A549 (cell line): ENCODE measurements around the gene ADAMTSL3. TPM values are rescaled to one million over a fixed set of nuclear protein-coding genes. Genes with fewer than 3 reads are reported as not detected.

Experiments
- ATAC-seq, 2 experiments: fragments of 200-7000 bp in 1 of 2; fragments of >200 bp in 1 of 2; cut with Nextera tagmentation in 1 of 2; cut with Tn5 transposase in 1 of 2; 3 replicates each; pipeline versions ENCODE4 v1.8.0 to v1.9.1; 2018 to 2020; ENCODE audit warnings: mild to moderate bottlenecking in 1 of 2, moderate library complexity in 1 of 2
- CTCF ChIA-PET: fragments of 300-600 bp; sonication (Branson Sonifier 250); formaldehyde crosslinking; extraction: SDS; loops from one replicate; lab custom pipeline; 2021; ENCODE audit warnings: antibody characterized with exemption, inconsistent platforms; lab: Yijun Ruan, JAX
- POLR2A ChIA-PET: fragments of 350-600 bp; formaldehyde crosslinking; extraction: SDS; loops from one replicate; lab custom pipeline; 2021; ENCODE audit warnings: antibody characterized with exemption, inconsistent platforms; lab: Yijun Ruan, JAX
- DNase-seq, 2 experiments: peaks; one replicate each; pipeline versions ENCODE4 v3.0.0 to v3.0.0-alpha.2; 2011 to 2016; ENCODE audit warnings: low read depth in 1 of 2, low spot score in 1 of 2
- FAIRE-seq: peaks from 2 replicates; lab custom pipeline; 2011; peaks lifted over from hg19 to GRCh38; lab: Jason Lieb, UNC
- H3K27ac ChIP-seq, 2 experiments: fragments of >200 bp; sonication (Bioruptor Twin); formaldehyde crosslinking; 3 replicates each; pipeline ENCODE4 v1.5.1; 2016 to 2017
- H3K4me1 ChIP-seq: fragments of >200 bp; sonication (Bioruptor Twin); formaldehyde crosslinking; 3 replicates; pipeline ENCODE4 v1.6.1; 2016
- H3K4me2 ChIP-seq: fragments of >200 bp; sonication (Bioruptor Twin); formaldehyde crosslinking; 3 replicates; pipeline ENCODE4 v1.6.1; 2016
- H3K4me3 ChIP-seq: fragments of >200 bp; sonication (Bioruptor Twin); formaldehyde crosslinking; 3 replicates; pipeline ENCODE4 v1.5.1; 2016
- H3K9me3 ChIP-seq: fragments of >200 bp; sonication (Bioruptor Twin); formaldehyde crosslinking; 3 replicates; pipeline ENCODE4 v1.6.1; 2016
- BHLHE40 ChIP-seq: IDR thresholded peaks from 2 replicates; pipeline ENCODE4 v1.6.1; 2012; ENCODE audit warnings: low read depth, low read length, inconsistent platforms
- CBX2 ChIP-seq: fragments of 200-600 bp; sonication (generic); IDR thresholded peaks from 2 replicates; pipeline ENCODE4 v1.6.1; 2016; ENCODE audit warnings: low read depth, mild to moderate bottlenecking, borderline replicate concordance
- CEBPB ChIP-seq, 2 experiments: fragments of >200 bp in 1 of 2; sonication (Bioruptor Twin) in 1 of 2; formaldehyde crosslinking in 1 of 2; IDR thresholded peaks; 2 replicates each; pipeline ENCODE4 v1.6.1; 2012 to 2016
- CHD2 ChIP-seq: fragments of 150-350 bp; IDR thresholded peaks from 2 replicates; pipeline ENCODE4 v1.6.1; 2014; ENCODE audit warnings: low read length; ENCODE audit not compliant: partially characterized antibody
- EHMT2 ChIP-seq: fragments of 200-600 bp; sonication (generic); IDR thresholded peaks from 2 replicates; pipeline ENCODE4 v1.6.1; 2016; ENCODE audit warnings: antibody characterized with exemption, low read depth, mild to moderate bottlenecking, moderate library complexity
- ESRRA ChIP-seq: fragments of 150-350 bp; IDR thresholded peaks from 2 replicates; pipeline ENCODE4 v1.6.1; 2014; ENCODE audit warnings: mild to moderate bottlenecking, low read length, borderline replicate concordance
- GATA3 ChIP-seq: IDR thresholded peaks from 2 replicates; pipeline ENCODE4 v1.6.1; 2012; ENCODE audit warnings: borderline replicate concordance
- HOXA7 ChIP-seq: fragments of 250-450 bp; sonication (Bioruptor Pico); IDR thresholded peaks from 2 replicates; pipeline ENCODE4 v1.5.0; 2020; ENCODE audit warnings: mild to moderate bottlenecking, moderate library complexity
- NPAS2 ChIP-seq: fragments of 250-450 bp; sonication (Bioruptor Pico); IDR thresholded peaks from 2 replicates; pipeline ENCODE4 v1.8.0; 2022; ENCODE audit warnings: mild to moderate bottlenecking, moderate library complexity, borderline replicate concordance
- PHF8 ChIP-seq: fragments of 200-600 bp; sonication (generic); IDR thresholded peaks from 2 replicates; pipeline ENCODE4 v1.6.1; 2016; ENCODE audit warnings: low read depth, mild to moderate bottlenecking, antibody characterized with exemption, moderate library complexity, borderline replicate concordance
- POLR2A ChIP-seq: IDR thresholded peaks from 2 replicates; pipeline ENCODE4 v1.6.1; 2012; ENCODE audit warnings: mild to moderate bottlenecking, low read length
- RNF2 ChIP-seq: fragments of 200-600 bp; sonication (generic); IDR thresholded peaks from 2 replicates; pipeline ENCODE4 v1.6.1; 2016; ENCODE audit warnings: low read depth, mild to moderate bottlenecking, antibody characterized with exemption, moderate library complexity, borderline replicate concordance
- SREBF2 ChIP-seq: fragments of 450-650 bp; IDR thresholded peaks from 2 replicates; pipeline ENCODE4 v1.6.1; 2014; ENCODE audit warnings: mild to moderate bottlenecking, moderate library complexity
- TFCP2L1 ChIP-seq: fragments of 250-450 bp; sonication (Bioruptor Pico); IDR thresholded peaks from 2 replicates; pipeline ENCODE4 v1.5.0; 2021; ENCODE audit warnings: mild to moderate bottlenecking
- ZC3H11A ChIP-seq: fragments of 450-650 bp; IDR thresholded peaks from 2 replicates; pipeline ENCODE4 v1.6.1; 2014; ENCODE audit warnings: antibody characterized with exemption, mild to moderate bottlenecking
- ZNF302 ChIP-seq: fragments of 250-450 bp; sonication (Bioruptor Pico); IDR thresholded peaks from 2 replicates; pipeline ENCODE4 v1.9.0; 2021; ENCODE audit warnings: inconsistent platforms, mild to moderate bottlenecking, moderate library complexity
- WGBS: methylation state at CpG from one replicate; pipeline ENCODE4 v1.1.6; 2017; ENCODE audit errors: missing lambda C conversion rate; 5-methylcytosine and 5-hydroxymethylcytosine counted together
- polyA plus RNA-seq, 4 experiments: library from polyadenylated mRNA; depleted of rRNA in 3 of 4; stranded (reverse); fragments of >200 nt; fragmentation: RNase III in 1 of 4; extraction: RNeasy Plus Mini Kit Qiagen cat#74134 plus additional on column Dnase treatment in 1 of 4; gene quantifications; 2 replicates in 3 of 4; 3 replicates in 1 of 4; pipeline ENCODE4 v1.2.3, GENCODE V29; 2011 to 2017
- TF ChIP-seq, protein P1 (sequence below): fragments of 250-450 bp; sonication (Bioruptor Pico); IDR thresholded peaks from 2 replicates; pipeline ENCODE4 v1.5.0; 2021; ENCODE audit warnings: mild to moderate bottlenecking, moderate library complexity, borderline replicate concordance
- TF ChIP-seq, protein P2 (sequence below): fragments of >200 bp; sonication (Bioruptor Twin); formaldehyde crosslinking; IDR thresholded peaks from 3 replicates; pipeline ENCODE4 v1.6.1; 2016
- TF ChIP-seq, protein P3 (sequence below): fragments of 200-600 bp; sonication (generic); IDR thresholded peaks from 2 replicates; pipeline ENCODE4 v1.6.1; 2016; ENCODE audit warnings: antibody characterized with exemption, mild to moderate bottlenecking, moderate library complexity
- TF ChIP-seq, protein P4 (sequence below): IDR thresholded peaks from 2 replicates; pipeline ENCODE4 v1.6.1; 2012; ENCODE audit warnings: low read depth, borderline replicate concordance

ADAMTSL3 gene
- polyA plus RNA-seq, 2 of the 4 experiments (the other 2 are of a cell fraction), result 0.22 to 0.25 TPM

DNA sequence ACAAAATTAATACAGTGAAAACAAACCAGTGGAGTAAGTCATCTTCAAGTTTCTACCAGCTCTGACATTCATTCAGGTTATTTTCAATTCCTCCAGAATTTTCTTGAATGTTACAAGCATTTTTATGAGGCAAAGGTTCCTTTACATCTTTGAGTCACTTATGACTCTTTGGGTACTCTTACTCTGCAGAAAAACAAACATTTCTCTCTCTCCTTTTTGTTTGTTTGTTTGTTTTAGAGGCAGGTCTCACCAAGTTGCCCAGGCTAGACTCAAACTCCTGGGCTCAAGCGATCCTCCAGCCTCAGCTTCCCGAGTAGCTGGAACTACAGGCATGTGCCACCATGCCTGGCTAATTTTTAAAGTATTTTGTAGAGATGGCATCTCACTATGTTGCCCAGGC, 233.5 kb downstream of the ADAMTSL3 start:
- no peak for TF ChIP-seq BHLHE40
- no peak for TF ChIP-seq EHMT2
- TF ChIP-seq, protein P1, sequence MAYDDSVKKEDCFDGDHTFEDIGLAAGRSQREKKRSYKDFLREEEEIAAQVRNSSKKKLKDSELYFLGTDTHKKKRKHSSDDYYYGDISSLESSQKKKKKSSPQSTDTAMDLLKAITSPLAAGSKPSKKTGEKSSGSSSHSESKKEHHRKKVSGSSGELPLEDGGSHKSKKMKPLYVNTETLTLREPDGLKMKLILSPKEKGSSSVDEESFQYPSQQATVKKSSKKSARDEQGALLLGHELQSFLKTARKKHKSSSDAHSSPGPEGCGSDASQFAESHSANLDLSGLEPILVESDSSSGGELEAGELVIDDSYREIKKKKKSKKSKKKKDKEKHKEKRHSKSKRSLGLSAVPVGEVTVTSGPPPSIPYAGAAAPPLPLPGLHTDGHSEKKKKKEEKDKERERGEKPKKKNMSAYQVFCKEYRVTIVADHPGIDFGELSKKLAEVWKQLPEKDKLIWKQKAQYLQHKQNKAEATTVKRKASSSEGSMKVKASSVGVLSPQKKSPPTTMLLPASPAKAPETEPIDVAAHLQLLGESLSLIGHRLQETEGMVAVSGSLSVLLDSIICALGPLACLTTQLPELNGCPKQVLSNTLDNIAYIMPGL (CRISPR knock-in tag), result no peak
- TF ChIP-seq, protein P2, sequence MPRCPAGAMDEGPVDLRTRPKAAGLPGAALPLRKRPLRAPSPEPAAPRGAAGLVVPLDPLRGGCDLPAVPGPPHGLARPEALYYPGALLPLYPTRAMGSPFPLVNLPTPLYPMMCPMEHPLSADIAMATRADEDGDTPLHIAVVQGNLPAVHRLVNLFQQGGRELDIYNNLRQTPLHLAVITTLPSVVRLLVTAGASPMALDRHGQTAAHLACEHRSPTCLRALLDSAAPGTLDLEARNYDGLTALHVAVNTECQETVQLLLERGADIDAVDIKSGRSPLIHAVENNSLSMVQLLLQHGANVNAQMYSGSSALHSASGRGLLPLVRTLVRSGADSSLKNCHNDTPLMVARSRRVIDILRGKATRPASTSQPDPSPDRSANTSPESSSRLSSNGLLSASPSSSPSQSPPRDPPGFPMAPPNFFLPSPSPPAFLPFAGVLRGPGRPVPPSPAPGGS, result no peak
- TF ChIP-seq TFCP2L1, result no peak
- no peak for TF ChIP-seq ZC3H11A
- TF ChIP-seq RNF2, result no peak
- no peak for TF ChIP-seq HOXA7 (CRISPR knock-in tag)
- TF ChIP-seq SREBF2, result no peak
- no peak for TF ChIP-seq ESRRA
- no peak for TF ChIP-seq PHF8
- no peak for TF ChIP-seq POLR2A
- no peak for TF ChIP-seq CEBPB (IDR thresholded peaks at IDR 0.05)
- no peak for TF ChIP-seq NPAS2 (CRISPR knock-in tag)
- TF ChIP-seq CHD2, result no peak
- Histone ChIP-seq H3K4me3 (no peak overlapping the region), H3K27ac (no peak overlapping the region), H3K9me3 (no peaks in the 10 kb centered on the region), H3K4me1 (no peaks in the 10 kb centered on the region), H3K4me2 (no peak overlapping the region)
- ChIA-PET CTCF (no interaction called here), POLR2A (no interaction called here)
- WGBS, result 4% methylated on average over 2 of the region's 2 CpGs
- ATAC-seq (no peak), DNase-seq (no peak), FAIRE-seq (no peak)

DNA sequence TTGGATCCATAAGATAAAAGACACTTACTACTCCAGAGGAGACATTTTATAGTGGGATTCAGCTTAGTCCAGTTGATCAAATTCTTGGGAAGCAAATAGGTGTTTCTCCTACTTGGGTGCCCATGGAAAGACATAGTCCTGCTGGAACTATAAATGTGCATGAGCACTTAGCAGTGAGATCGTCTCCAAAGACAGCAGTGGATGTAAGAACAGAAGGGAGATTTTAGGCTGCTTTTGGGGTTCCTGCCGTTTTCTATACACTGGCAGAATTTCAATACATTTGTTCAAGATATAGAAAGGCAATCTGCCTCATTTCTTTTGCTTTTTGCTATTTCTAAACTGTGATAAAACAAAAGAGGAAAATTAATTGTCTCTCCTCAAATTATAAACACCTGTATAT, 234.0 kb downstream of the ADAMTSL3 start:
- no peak overlapping the region for H3K4me3 ChIP-seq
- CTCF ChIA-PET, result no interaction called here
- H3K4me2 ChIP-seq, result no peak overlapping the region
- no peaks in the 10 kb centered on the region for H3K9me3 ChIP-seq
- ATAC-seq (no peak; a peak in 1 of 6 replicates), FAIRE-seq (no peak), DNase-seq (no peak)
- POLR2A ChIA-PET, result no interaction called here
- no peaks in the 10 kb centered on the region for H3K4me1 ChIP-seq
- no peak overlapping the region for H3K27ac ChIP-seq
- no peak for TF ChIP-seq CBX2
- TF ChIP-seq CHD2, result no peak
- 4% methylated on average over 2 of the region's 2 CpGs for WGBS

DNA sequence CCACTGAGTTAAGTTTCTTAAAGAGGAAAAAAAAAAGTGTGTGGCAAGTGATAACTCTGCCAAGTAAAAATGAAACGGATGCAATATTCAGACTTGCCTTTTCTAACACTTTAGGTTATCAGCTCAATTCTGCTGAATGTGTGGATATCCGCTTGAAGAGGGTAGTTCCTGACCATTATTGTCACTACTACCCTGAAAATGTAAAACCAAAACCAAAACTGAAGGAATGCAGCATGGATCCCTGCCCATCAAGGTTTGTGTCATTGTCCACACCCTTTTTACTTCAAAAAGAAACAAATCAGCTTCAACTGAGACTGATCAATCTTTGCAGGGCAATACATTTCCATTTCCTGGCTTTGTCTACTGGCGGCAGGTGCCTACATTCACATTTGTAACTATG, 236.1 kb downstream of the ADAMTSL3 start:
- WGBS, result 28% methylated on average over 3 of the region's 3 CpGs
- H3K4me1 ChIP-seq, result no peaks in the 10 kb centered on the region
- TF ChIP-seq GATA3, result no peak
- TF ChIP-seq, protein P3, sequence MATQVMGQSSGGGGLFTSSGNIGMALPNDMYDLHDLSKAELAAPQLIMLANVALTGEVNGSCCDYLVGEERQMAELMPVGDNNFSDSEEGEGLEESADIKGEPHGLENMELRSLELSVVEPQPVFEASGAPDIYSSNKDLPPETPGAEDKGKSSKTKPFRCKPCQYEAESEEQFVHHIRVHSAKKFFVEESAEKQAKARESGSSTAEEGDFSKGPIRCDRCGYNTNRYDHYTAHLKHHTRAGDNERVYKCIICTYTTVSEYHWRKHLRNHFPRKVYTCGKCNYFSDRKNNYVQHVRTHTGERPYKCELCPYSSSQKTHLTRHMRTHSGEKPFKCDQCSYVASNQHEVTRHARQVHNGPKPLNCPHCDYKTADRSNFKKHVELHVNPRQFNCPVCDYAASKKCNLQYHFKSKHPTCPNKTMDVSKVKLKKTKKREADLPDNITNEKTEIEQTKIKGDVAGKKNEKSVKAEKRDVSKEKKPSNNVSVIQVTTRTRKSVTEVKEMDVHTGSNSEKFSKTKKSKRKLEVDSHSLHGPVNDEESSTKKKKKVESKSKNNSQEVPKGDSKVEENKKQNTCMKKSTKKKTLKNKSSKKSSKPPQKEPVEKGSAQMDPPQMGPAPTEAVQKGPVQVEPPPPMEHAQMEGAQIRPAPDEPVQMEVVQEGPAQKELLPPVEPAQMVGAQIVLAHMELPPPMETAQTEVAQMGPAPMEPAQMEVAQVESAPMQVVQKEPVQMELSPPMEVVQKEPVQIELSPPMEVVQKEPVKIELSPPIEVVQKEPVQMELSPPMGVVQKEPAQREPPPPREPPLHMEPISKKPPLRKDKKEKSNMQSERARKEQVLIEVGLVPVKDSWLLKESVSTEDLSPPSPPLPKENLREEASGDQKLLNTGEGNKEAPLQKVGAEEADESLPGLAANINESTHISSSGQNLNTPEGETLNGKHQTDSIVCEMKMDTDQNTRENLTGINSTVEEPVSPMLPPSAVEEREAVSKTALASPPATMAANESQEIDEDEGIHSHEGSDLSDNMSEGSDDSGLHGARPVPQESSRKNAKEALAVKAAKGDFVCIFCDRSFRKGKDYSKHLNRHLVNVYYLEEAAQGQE, result no peak
- TF ChIP-seq ZNF302, result no peak
- TF ChIP-seq, protein P4, sequence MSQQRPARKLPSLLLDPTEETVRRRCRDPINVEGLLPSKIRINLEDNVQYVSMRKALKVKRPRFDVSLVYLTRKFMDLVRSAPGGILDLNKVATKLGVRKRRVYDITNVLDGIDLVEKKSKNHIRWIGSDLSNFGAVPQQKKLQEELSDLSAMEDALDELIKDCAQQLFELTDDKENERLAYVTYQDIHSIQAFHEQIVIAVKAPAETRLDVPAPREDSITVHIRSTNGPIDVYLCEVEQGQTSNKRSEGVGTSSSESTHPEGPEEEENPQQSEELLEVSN, result no peak
- TF ChIP-seq POLR2A, result no peak
- TF ChIP-seq HOXA7 (CRISPR knock-in tag), result no peak
- no peak overlapping the region for H3K4me2 ChIP-seq
- DNase-seq, result no peak
- no peak for FAIRE-seq
- POLR2A ChIA-PET, result no interaction called here
- ATAC-seq, result no peak
- H3K4me3 ChIP-seq, result no peak overlapping the region
- no peaks in the 10 kb centered on the region for H3K9me3 ChIP-seq
- no peak overlapping the region for H3K27ac ChIP-seq
- CTCF ChIA-PET, result interaction anchor here (1.1 to 1.3 kb wide), 2 partner anchors 22 to 53 kb away, joined by 3 to 5 read pairs; no protein-coding TSS in a partner anchor
